GM12878 (cell line): ENCODE data around the gene FOS. TPM values are rescaled to one million over a fixed set of nuclear protein-coding genes. Genes with fewer than 3 reads are reported as not detected.

Experiments used
- ATAC-seq: fragments of 200-7000 bp; cut with Tn5 transposase; 3 replicates; pipeline ENCODE4 v1.9.1; 2020; ENCODE audit warnings: mild to moderate bottlenecking, moderate library complexity
- BruUV-seq: library from RNA; stranded (reverse); fragments of 400-500 nt; replicated peaks from 2 replicates; lab custom pipeline; 2021; lab: Mats Ljungman, UMichigan
- CTCF ChIA-PET: fragments of 300-600 bp; sonication (Branson Sonifier 250); formaldehyde crosslinking; extraction: SDS; loops from one replicate; lab custom pipeline; 2021; ENCODE audit warnings: inconsistent platforms; lab: Yijun Ruan, JAX
- POLR2A ChIA-PET: fragments of 350-600 bp; formaldehyde crosslinking; extraction: SDS; loops from one replicate; lab custom pipeline; 2021; ENCODE audit warnings: inconsistent platforms; lab: Charles Lee
- RAD21 ChIA-PET: fragments of 300-600 bp; sonication (Branson Sonifier 250); formaldehyde crosslinking; loops from one replicate; lab custom pipeline; 2023; ENCODE audit warnings: antibody characterized with exemption; ENCODE audit not compliant: unreplicated experiment; lab: Charles Lee
- SMC1A ChIA-PET: fragments of 300-600 bp; sonication (Branson Sonifier 250); formaldehyde crosslinking; loops from one replicate; lab custom pipeline; 2023; ENCODE audit not compliant: unreplicated experiment, uncharacterized antibody; lab: Charles Lee
- DNase-seq: peaks from one replicate; pipeline ENCODE4 v3.0.0-alpha.2; 2011; ENCODE audit warnings: low read depth, low spot score
- FAIRE-seq: peaks from 3 replicates; lab custom pipeline; 2011; peaks lifted over from hg19 to GRCh38; lab: Jason Lieb, UNC
- H2AFZ ChIP-seq: 2 replicates; pipeline ENCODE4 v1.6.0; 2011; ENCODE audit warnings: low read depth, low read length, control low read depth; ENCODE audit not compliant: control insufficient read depth
- H3K27ac ChIP-seq: 2 replicates; pipeline ENCODE4 v1.5.1; 2011; ENCODE audit warnings: control low read depth; ENCODE audit not compliant: control insufficient read depth, insufficient read depth
- H3K27me3 ChIP-seq, 2 experiments: replicated peaks in 1 of 2; 2 replicates each; pipeline versions ENCODE4 v1.6.0 to v1.6.1; 2011; ENCODE audit warnings: low read length in 1 of 2; ENCODE audit not compliant: control insufficient read depth in 2 of 2, insufficient read depth in 2 of 2
- H3K36me3 ChIP-seq, 2 experiments: 2 replicates each; pipeline ENCODE4 v1.5.1; 2011; ENCODE audit warnings: low read length in 1 of 2; ENCODE audit not compliant: control insufficient read depth in 2 of 2, insufficient read depth in 2 of 2
- H3K4me1 ChIP-seq: 2 replicates; pipeline ENCODE4 v1.6.1; 2011; ENCODE audit warnings: mild to moderate bottlenecking, low read length, moderate library complexity, mixed read lengths; ENCODE audit not compliant: control insufficient read depth, insufficient read depth
- H3K4me2 ChIP-seq: 2 replicates; pipeline ENCODE4 v1.6.0; 2011; ENCODE audit warnings: control low read depth; ENCODE audit not compliant: control insufficient read depth, insufficient read depth
- H3K4me3 ChIP-seq: fragments of 200-600 bp; sonication (generic); 2 replicates; pipeline ENCODE4 v1.5.1; 2016
- H3K79me2 ChIP-seq: 2 replicates; pipeline ENCODE4 v1.6.0; 2011; ENCODE audit warnings: low read length; ENCODE audit not compliant: control insufficient read depth, insufficient read depth
- H3K9ac ChIP-seq: 2 replicates; pipeline ENCODE4 v1.8.0; 2011; ENCODE audit warnings: low read length, control low read depth, mixed read lengths; ENCODE audit not compliant: control insufficient read depth, insufficient read depth
- H3K9me3 ChIP-seq: replicated peaks from 3 replicates; pipeline ENCODE4 v1.5.1; 2011; ENCODE audit warnings: mild to moderate bottlenecking, low read length; ENCODE audit not compliant: control insufficient read depth, insufficient read depth
- H4K20me1 ChIP-seq: 2 replicates; pipeline ENCODE4 v1.6.0; 2011; ENCODE audit not compliant: control insufficient read depth, insufficient read depth
- CHD4 ChIP-seq: fragments of 200-600 bp; sonication (generic); IDR thresholded peaks from 2 replicates; pipeline ENCODE4 v1.6.1; 2016; ENCODE audit warnings: mild to moderate bottlenecking
- MAX ChIP-seq: IDR thresholded peaks from 2 replicates; pipeline ENCODE4 v1.6.1; 2012; ENCODE audit warnings: low read depth, low read length, improper control_type of control experiment
- RAD21 ChIP-seq: IDR thresholded peaks from 2 replicates; pipeline ENCODE4 v1.6.1; 2011; ENCODE audit warnings: mild to moderate bottlenecking, low read depth, low read length, moderate library complexity; ENCODE audit not compliant: insufficient read depth
- SMAD1 ChIP-seq: fragments of 450-650 bp; IDR thresholded peaks from 2 replicates; pipeline ENCODE4 v1.6.1; 2018; ENCODE audit warnings: mild to moderate bottlenecking, low read depth; ENCODE audit not compliant: partially characterized antibody
- SPI1 ChIP-seq: IDR thresholded peaks from 2 replicates; pipeline ENCODE4 v1.6.1; 2011; ENCODE audit warnings: low read depth, mild to moderate bottlenecking, low read length, moderate library complexity, borderline replicate concordance; ENCODE audit not compliant: insufficient read depth
- STAT1 ChIP-seq: fragments of 450-650 bp; conservative IDR thresholded peaks from 2 replicates; pipeline ENCODE4 v1.6.1; 2014; ENCODE audit warnings: antibody characterized with exemption, mild to moderate bottlenecking
- WRNIP1 ChIP-seq: IDR thresholded peaks from 2 replicates; pipeline ENCODE4 v1.6.1; 2011; ENCODE audit warnings: low read depth, low read length, improper control_type of control experiment, borderline replicate concordance
- ZNF622 ChIP-seq: fragments of 450-650 bp; IDR thresholded peaks from 2 replicates; pipeline ENCODE4 v1.6.1; 2017; ENCODE audit warnings: mild to moderate bottlenecking, inconsistent platforms
- WGBS: methylation state at CpG from one replicate; pipeline ENCODE4 v1.1.6; 2016; ENCODE audit warnings: low lambda C conversion rate; ENCODE audit not compliant: insufficient replicate concordance, insufficient coverage; ENCODE audit errors: missing lambda C conversion rate; 5-methylcytosine and 5-hydroxymethylcytosine counted together
- in situ Hi-C: fragments of 300-500 bp; cut with MboI; formaldehyde crosslinking; loops from 9 replicates; pipeline ENCODE4 v1.14.3; 2018; ENCODE audit warnings: mixed read lengths
- intact Hi-C: fragments of 100-400 bp; cut with micrococcal nuclease; formaldehyde crosslinking; loops from one replicate; pipeline ENCODE4 v1.14.2; 2022; ENCODE audit not compliant: unreplicated experiment
- polyA plus RNA-seq, 11 experiments: library from polyadenylated mRNA; depleted of rRNA in 4 of 11; unstranded in 6 of 11; stranded (reverse) in 5 of 11; fragments of >200 nt; fragmentation: Nextera tagmentation in 4 of 11; fragmentation: Illumina TruSeq in 1 of 11; extraction: Ambion mirVana in 4 of 11; extraction: Trizol in 1 of 11; gene quantifications; 1 replicate in 1 of 11; 2 replicates in 10 of 11; pipeline versions ENCODE4 v1.2.1 to v1.2.3, GENCODE V29; 2011 to 2016; ENCODE audit warnings: inconsistent platforms in 2 of 11, missing spikeins in 2 of 11, low read depth in 1 of 11
- total RNA-seq, 4 experiments: library from RNA; depleted of rRNA in 3 of 4; stranded (reverse); fragments of >200 nt in 3 of 4; fragmentation: Illumina TruSeq in 1 of 4; extraction: Trizol in 1 of 4; gene quantifications; 2 replicates each; pipeline versions ENCODE4 v1.2.1 to v1.2.3, GENCODE V29; 2013 to 2021

The FOS gene
- total and polyA plus RNA-seq, 10 of the 15 experiments (the other 5 are each of a cell fraction or from before 2014, with no cell fraction given), result 0.02 to 0.95 (median 0.38) TPM

GRCh38 chr14:75283833-75284563 is 5.4 kb downstream of the FOS start:
- Histone ChIP-seq H3K36me3 (no peaks in the 10 kb centered on the region), H3K79me2 (no peaks in the 10 kb centered on the region), H4K20me1 (no peaks in the 10 kb centered on the region), H3K4me2 (no peak overlapping the region), H2AFZ (no peak overlapping the region), H3K27me3 (peaks cover 13 to 15% of the 10 kb centered on the region in 2 experiments), H3K4me3 (no peak overlapping the region), H3K27ac (no peak overlapping the region), H3K9me3 (no peaks in the 10 kb centered on the region), H3K4me1 (peaks cover 7% of the 10 kb centered on the region), H3K9ac (no peak overlapping the region)
- ChIA-PET RAD21 (interaction anchor here (1.6 kb wide), 1 partner anchor 17 kb away, joined by 4 read pairs; no protein-coding TSS in a partner anchor), POLR2A (interaction anchor here (0.6 to 1.4 kb wide), 3 partner anchors 10 to 117 kb away, joined by 3 to 6 read pairs (median 4); no protein-coding TSS in a partner anchor), CTCF (interaction anchor here (0.5 to 1.0 kb wide), 3 partner anchors 11 to 146 kb away, joined by 3 read pairs; no protein-coding TSS in a partner anchor), SMC1A (interaction anchor here (0.6 to 1.5 kb wide), 3 partner anchors 10 to 333 kb away, joined by 3 read pairs; no protein-coding TSS in a partner anchor)
- no peak for DNase-seq
- BruUV-seq, result no TSS peak
- TF ChIP-seq ZNF622, result no peak
- TF ChIP-seq RAD21, result 0 out of 2 replicates have a peak, but pooled peaks have one; percentile 11
- in situ Hi-C loops (no loop called here), intact Hi-C loops (no loop called here)
- no peak for FAIRE-seq
- ATAC-seq, result no peak
- WGBS, result 49% methylated on average over 4 of the region's 5 CpGs

GRCh38 chr14:75285331-75285730 is 6.7 kb downstream of the FOS start:
- Histone ChIP-seq H4K20me1 (no peaks in the 10 kb centered on the region), H3K9ac (no peak overlapping the region), H3K36me3 (no peaks in the 10 kb centered on the region), H2AFZ (no peak overlapping the region), H3K4me1 (no peaks in the 10 kb centered on the region), H3K9me3 (no peaks in the 10 kb centered on the region), H3K27me3 (peaks cover 0 to 4% of the 10 kb centered on the region in 2 experiments), H3K4me3 (no peak overlapping the region), H3K79me2 (no peaks in the 10 kb centered on the region), H3K27ac (no peak overlapping the region), H3K4me2 (no peak overlapping the region)
- ChIA-PET POLR2A (interaction anchor here (0.6 kb wide), 3 partner anchors 41 to 159 kb away, joined by 3 to 5 read pairs (median 5); no protein-coding TSS in a partner anchor), CTCF (no interaction called here), SMC1A (no interaction called here), RAD21 (no interaction called here)
- intact Hi-C loops, result no loop called here
- no TSS peak for BruUV-seq
- FAIRE-seq, result no peak
- no peak for TF ChIP-seq CHD4
- TF ChIP-seq WRNIP1, result no peak
- no peak for TF ChIP-seq MAX
- no peak for TF ChIP-seq SMAD1
- no peak for TF ChIP-seq SPI1
- TF ChIP-seq STAT1, result no peak
- in situ Hi-C loops, result no loop called here
- ATAC-seq, result no peak
- no peak for DNase-seq
